Astrocyte (in vitro differentiated cells and primary cell): ENCODE data around the gene CALML5. TPM values are rescaled to one million over a fixed set of nuclear protein-coding genes. Genes with fewer than 3 reads are reported as not detected.

Experiments
- DNase-seq: peaks from one replicate; pipeline ENCODE4 v3.0.0-alpha.2; 2010; ENCODE audit warnings: low read depth
- FAIRE-seq: peaks from 2 replicates; lab custom pipeline; 2011; peaks lifted over from hg19 to GRCh38; lab: Jason Lieb, UNC
- H2AFZ ChIP-seq: 2 replicates; pipeline ENCODE4 v1.6.0; 2012; ENCODE audit warnings: low read depth, low read length, inconsistent platforms
- H3K27ac ChIP-seq: 2 replicates; pipeline ENCODE4 v1.5.1; 2011; ENCODE audit warnings: low read depth, low read length, inconsistent platforms
- H3K27me3 ChIP-seq: 2 replicates; pipeline ENCODE4 v1.6.0; 2011; ENCODE audit warnings: low read length, inconsistent platforms; ENCODE audit not compliant: insufficient read depth
- H3K36me3 ChIP-seq: 2 replicates; pipeline ENCODE4 v1.5.1; 2011; ENCODE audit warnings: low read length, inconsistent platforms; ENCODE audit not compliant: insufficient read depth
- H3K4me1 ChIP-seq: 2 replicates; pipeline ENCODE4 v1.5.1; 2011; ENCODE audit warnings: low read length, inconsistent platforms; ENCODE audit not compliant: insufficient read depth
- H3K4me2 ChIP-seq: 2 replicates; pipeline ENCODE4 v1.6.0; 2012; ENCODE audit warnings: low read length, inconsistent platforms
- H3K4me3 ChIP-seq: 2 replicates; pipeline ENCODE4 v1.5.1; 2011; ENCODE audit warnings: low read depth, mild to moderate bottlenecking, low read length, inconsistent platforms; ENCODE audit not compliant: insufficient read depth
- H3K79me2 ChIP-seq: 2 replicates; pipeline ENCODE4 v1.6.0; 2012; ENCODE audit warnings: mild to moderate bottlenecking, low read length, inconsistent platforms; ENCODE audit not compliant: insufficient read depth
- H3K9ac ChIP-seq: 2 replicates; pipeline ENCODE4 v1.6.0; 2012; ENCODE audit warnings: mild to moderate bottlenecking, low read length, inconsistent platforms
- H3K9me3 ChIP-seq: 2 replicates; pipeline ENCODE4 v1.5.1; 2012; ENCODE audit warnings: low read depth, mild to moderate bottlenecking, low read length, inconsistent platforms; ENCODE audit not compliant: insufficient read depth
- H4K20me1 ChIP-seq: 2 replicates; pipeline ENCODE4 v1.6.0; 2012; ENCODE audit warnings: low read length, inconsistent platforms; ENCODE audit not compliant: insufficient read depth
- H3K27ac Mint-ChIP-seq: one replicate; pipeline ENCODE4 v1.8.0; 2021; ENCODE audit warnings: mild to moderate bottlenecking, mixed read lengths; ENCODE audit not compliant: unreplicated experiment
- H3K27me3 Mint-ChIP-seq: one replicate; pipeline ENCODE4 v1.8.0; 2021; ENCODE audit warnings: low read depth, mixed read lengths; ENCODE audit not compliant: unreplicated experiment
- H3K36me3 Mint-ChIP-seq: one replicate; pipeline ENCODE4 v1.8.0; 2021; ENCODE audit warnings: low read depth, mixed read lengths; ENCODE audit not compliant: unreplicated experiment
- H3K4me1 Mint-ChIP-seq: one replicate; pipeline ENCODE4 v1.8.0; 2021; ENCODE audit warnings: low read depth, mixed read lengths; ENCODE audit not compliant: unreplicated experiment
- H3K4me3 Mint-ChIP-seq: one replicate; pipeline ENCODE4 v1.8.0; 2021; ENCODE audit warnings: mild to moderate bottlenecking, moderate library complexity, mixed read lengths; ENCODE audit not compliant: unreplicated experiment
- H3K9me3 Mint-ChIP-seq: one replicate; pipeline ENCODE4 v1.8.0; 2021; ENCODE audit warnings: mild to moderate bottlenecking, mixed read lengths; ENCODE audit not compliant: unreplicated experiment
- CTCF ChIP-seq: IDR thresholded peaks from 2 replicates; pipeline ENCODE4 v1.5.1; 2011; ENCODE audit warnings: low read depth, mild to moderate bottlenecking, inconsistent platforms, low read length, moderate library complexity; ENCODE audit not compliant: insufficient read depth
- EZH2 ChIP-seq: IDR thresholded peaks from 2 replicates; pipeline ENCODE4 v1.6.1; 2012; ENCODE audit warnings: mild to moderate bottlenecking, low read length, inconsistent platforms; ENCODE audit not compliant: insufficient read depth
- total RNA-seq: library from RNA; stranded (reverse); gene quantifications from 2 replicates; pipeline ENCODE4 v1.2.1, GENCODE V29; 2021

CALML5 gene
- total RNA-seq, 1 donor from 2014 or later, result not detected

- peaks cover 1% of the 10 kb centered on the region for H3K4me1 Mint-ChIP-seq
- no peak overlapping the region for H3K4me3 ChIP-seq
- no peaks in the 10 kb centered on the region for H3K4me1 ChIP-seq
- H3K9me3 ChIP-seq, result no peaks in the 10 kb centered on the region
- no peaks in the 10 kb centered on the region for H3K27me3 ChIP-seq
- FAIRE-seq (no peak), DNase-seq (no peak)
- no peaks in the 10 kb centered on the region for H4K20me1 ChIP-seq
- no peak overlapping the region for H3K4me2 ChIP-seq
- no peak overlapping the region for H3K9ac ChIP-seq
- no peak overlapping the region for H3K27ac ChIP-seq
- no peaks in the 10 kb centered on the region for H3K36me3 ChIP-seq
- no peak overlapping the region for H2AFZ ChIP-seq
- no peaks in the 10 kb centered on the region for H3K36me3 Mint-ChIP-seq
- TF ChIP-seq CTCF (no peak), EZH2 (no peak)
- H3K4me3 Mint-ChIP-seq, result no peak overlapping the region
- no peak overlapping the region for H3K27ac Mint-ChIP-seq
- no peaks in the 10 kb centered on the region for H3K9me3 Mint-ChIP-seq
- no peaks in the 10 kb centered on the region for H3K79me2 ChIP-seq
- H3K27me3 Mint-ChIP-seq, result peaks cover 28% of the 10 kb centered on the region
These were observed 23.7 kb upstream of the CALML5 start for GRCh38 chr10:5522913-5523560.

GRCh38 chr10:5519054-5519453 lies 19.7 kb upstream of the CALML5 start:
- FAIRE-seq, result no peak
- Histone ChIP-seq H4K20me1 (no peaks in the 10 kb centered on the region), H3K9ac (no peak overlapping the region), H3K4me2 (no peak overlapping the region), H2AFZ (no peak overlapping the region), H3K9me3 (no peaks in the 10 kb centered on the region), H3K4me3 (no peak overlapping the region), H3K27ac (no peak overlapping the region), H3K27me3 (no peaks in the 10 kb centered on the region), H3K4me1 (no peaks in the 10 kb centered on the region), H3K36me3 (no peaks in the 10 kb centered on the region), H3K79me2 (no peaks in the 10 kb centered on the region)
- H3K27ac Mint-ChIP-seq, result no peak overlapping the region
- TF ChIP-seq CTCF, result no peak
- no peak for TF ChIP-seq EZH2
- peaks cover 1% of the 10 kb centered on the region for H3K4me1 Mint-ChIP-seq
- no peaks in the 10 kb centered on the region for H3K36me3 Mint-ChIP-seq
- no peak overlapping the region for H3K4me3 Mint-ChIP-seq
- peaks cover 2% of the 10 kb centered on the region for H3K9me3 Mint-ChIP-seq
- DNase-seq, result no peak
- H3K27me3 Mint-ChIP-seq, result peaks cover 17% of the 10 kb centered on the region

GRCh38 chr10:5518143-5518542 lies 18.8 kb upstream of the CALML5 start:
- no peaks in the 10 kb centered on the region for H4K20me1 ChIP-seq
- H3K36me3 ChIP-seq, result no peaks in the 10 kb centered on the region
- Mint-ChIP-seq H3K27me3 (peaks cover 17% of the 10 kb centered on the region), H3K36me3 (no peaks in the 10 kb centered on the region), H3K4me1 (no peaks in the 10 kb centered on the region), H3K9me3 (peaks cover 2% of the 10 kb centered on the region), H3K4me3 (no peak overlapping the region), H3K27ac (no peak overlapping the region)
- H3K9ac ChIP-seq, result no peak overlapping the region
- no peak overlapping the region for H2AFZ ChIP-seq
- peaks cover 2% of the 10 kb centered on the region for H3K27me3 ChIP-seq
- H3K79me2 ChIP-seq, result no peaks in the 10 kb centered on the region
- H3K4me3 ChIP-seq, result no peak overlapping the region
- H3K4me2 ChIP-seq, result no peak overlapping the region
- FAIRE-seq (no peak), DNase-seq (no peak)
- H3K4me1 ChIP-seq, result no peaks in the 10 kb centered on the region
- no peak overlapping the region for H3K27ac ChIP-seq
- no peak for TF ChIP-seq CTCF
- TF ChIP-seq EZH2, result no peak
- no peaks in the 10 kb centered on the region for H3K9me3 ChIP-seq
